Ectodermal cell (in vitro differentiated cells): ENCODE data around the gene U2AF2. TPM values are rescaled to one million over a fixed set of nuclear protein-coding genes. Genes with fewer than 3 reads are reported as not detected.

ENCODE experiments used
- H3K27ac ChIP-seq: 2 replicates; pipeline ENCODE4 v1.7.0; 2013; ENCODE audit warnings: mild to moderate bottlenecking, low read depth, low read length; ENCODE audit not compliant: insufficient read depth, poor library complexity, severe bottlenecking
- H3K27me3 ChIP-seq: 2 replicates; pipeline ENCODE4 v1.7.0; 2013; ENCODE audit warnings: mild to moderate bottlenecking, low read length; ENCODE audit not compliant: insufficient read depth, control insufficient read depth, poor library complexity, severe bottlenecking
- H3K36me3 ChIP-seq: one replicate; pipeline ENCODE4 v1.7.0; 2013; ENCODE audit warnings: low read length; ENCODE audit not compliant: control insufficient read depth, insufficient read depth
- H3K4me1 ChIP-seq: one replicate; pipeline ENCODE4 v1.7.0; 2013; ENCODE audit warnings: low read length; ENCODE audit not compliant: control insufficient read depth, insufficient read depth
- H3K4me3 ChIP-seq: 2 replicates; pipeline ENCODE4 v1.7.0; 2013; ENCODE audit warnings: low read depth, low read length, control low read depth; ENCODE audit not compliant: insufficient read depth
- H3K9me3 ChIP-seq: 2 replicates; pipeline ENCODE4 v1.7.0; 2013; ENCODE audit warnings: mild to moderate bottlenecking, low read length, moderate library complexity; ENCODE audit not compliant: control insufficient read depth
- WGBS, 2 experiments: methylation state at CpG; one replicate each; pipeline ENCODE4 v1.1.7; 2013; ENCODE audit warnings: missing lambda C conversion rate in 2 of 2; 5-methylcytosine and 5-hydroxymethylcytosine counted together
- polyA plus RNA-seq, 4 experiments: library from polyadenylated mRNA; stranded (reverse); fragments of 50-300 nt; gene quantifications; one replicate each; pipeline ENCODE4 v1.2.3, GENCODE V29; 2013

The U2AF2 gene
- polyA plus RNA-seq (2013, experiment 1 of 4): 300 TPM
- polyA plus RNA-seq (2013, experiment 2 of 4): 239 TPM
- polyA plus RNA-seq (2013, experiment 3 of 4): 197 TPM
- polyA plus RNA-seq (2013, experiment 4 of 4): 204 TPM

DNA sequence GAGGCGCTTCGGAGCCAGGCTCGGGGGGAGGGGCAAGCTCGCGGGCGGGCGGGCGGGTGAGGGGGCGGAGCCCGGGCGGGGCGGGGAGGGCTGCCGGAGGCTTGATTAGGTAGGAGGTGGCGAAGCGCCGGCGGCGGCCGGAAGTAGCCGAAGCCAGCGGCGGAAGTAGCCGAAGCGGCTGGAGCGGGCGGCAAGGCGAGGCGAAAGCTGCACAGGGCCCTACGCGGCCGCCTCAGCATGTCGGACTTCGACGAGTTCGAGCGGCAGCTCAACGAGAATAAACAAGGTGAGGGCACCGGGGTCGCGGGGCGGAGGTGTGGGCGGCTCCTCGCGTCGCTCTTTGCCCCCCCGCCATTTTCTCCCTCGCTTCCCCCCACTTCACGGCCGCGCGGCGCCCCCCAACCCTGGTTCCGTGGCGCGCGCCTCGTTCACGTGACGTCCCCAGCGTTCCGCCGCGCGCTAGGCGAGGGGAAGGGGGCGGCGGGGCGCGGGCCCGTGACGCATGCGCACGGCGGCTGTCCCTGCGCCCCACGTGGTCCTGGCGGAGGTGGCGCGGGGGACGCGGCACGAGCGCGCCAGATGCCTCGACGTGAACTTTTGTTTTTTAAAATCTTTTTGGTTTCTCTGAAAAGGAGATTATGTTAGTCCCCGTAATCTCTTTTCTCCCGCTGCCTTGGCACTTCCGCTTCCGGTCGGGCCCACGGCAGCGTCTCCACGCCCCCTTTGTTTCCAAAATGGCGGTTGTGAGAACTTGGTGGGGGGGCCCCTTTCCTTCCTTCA lies at the start of gene U2AF2:
U2AF2 (plus strand) TSS at position 168 of the 780 bp plus-strand sequence; CDS start at position 238, 70 bp downstream.
- Histone ChIP-seq H3K4me3 (peak within 1 kb of the TSS; percentile 99), H3K27ac (peak within 1 kb of the TSS; percentile 99), H3K9me3 (no peaks in the 10 kb centered on the region), H3K4me1 (peaks cover 14% of the 10 kb centered on the region), H3K36me3 (peaks cover 4% of the 10 kb centered on the region), H3K27me3 (no peaks in the 10 kb centered on the region)
- 0% methylated on average over 95 of the region's 95 CpGs for WGBS, 2 experiments

DNA sequence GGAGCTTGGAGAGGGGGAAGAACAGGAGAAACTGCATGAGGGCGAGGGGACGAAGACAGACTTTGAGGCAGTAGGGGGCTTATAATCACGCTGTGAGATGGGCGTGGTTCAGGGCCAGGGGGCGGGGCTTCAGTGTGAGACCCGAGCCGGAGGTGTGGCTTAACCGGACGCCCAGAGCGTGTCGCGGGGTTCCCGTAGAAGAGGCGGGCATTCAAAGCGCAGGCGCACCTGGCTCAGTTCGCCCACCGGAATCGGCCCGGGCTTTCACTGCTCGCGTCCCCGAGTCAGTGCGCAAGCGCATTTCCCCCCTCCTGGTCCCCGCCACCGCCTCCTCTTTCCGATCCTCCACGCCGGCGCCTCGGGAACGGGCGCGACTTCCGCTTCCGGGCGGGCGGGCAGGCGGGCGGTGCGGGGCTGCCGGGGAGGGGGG lies 49.6 kb upstream of the U2AF2 start:
- WGBS, 2 experiments: 0% methylated on average over 43 of the region's 43 CpGs
- H3K27me3 ChIP-seq: no peaks in the 10 kb centered on the region
- peak overlapping the region; percentile 97 for H3K27ac ChIP-seq
- peaks cover 9% of the 10 kb centered on the region for H3K4me1 ChIP-seq
- no peaks in the 10 kb centered on the region for H3K9me3 ChIP-seq
- peak overlapping the region; percentile 87 for H3K4me3 ChIP-seq
- peaks cover 6% of the 10 kb centered on the region for H3K36me3 ChIP-seq

DNA sequence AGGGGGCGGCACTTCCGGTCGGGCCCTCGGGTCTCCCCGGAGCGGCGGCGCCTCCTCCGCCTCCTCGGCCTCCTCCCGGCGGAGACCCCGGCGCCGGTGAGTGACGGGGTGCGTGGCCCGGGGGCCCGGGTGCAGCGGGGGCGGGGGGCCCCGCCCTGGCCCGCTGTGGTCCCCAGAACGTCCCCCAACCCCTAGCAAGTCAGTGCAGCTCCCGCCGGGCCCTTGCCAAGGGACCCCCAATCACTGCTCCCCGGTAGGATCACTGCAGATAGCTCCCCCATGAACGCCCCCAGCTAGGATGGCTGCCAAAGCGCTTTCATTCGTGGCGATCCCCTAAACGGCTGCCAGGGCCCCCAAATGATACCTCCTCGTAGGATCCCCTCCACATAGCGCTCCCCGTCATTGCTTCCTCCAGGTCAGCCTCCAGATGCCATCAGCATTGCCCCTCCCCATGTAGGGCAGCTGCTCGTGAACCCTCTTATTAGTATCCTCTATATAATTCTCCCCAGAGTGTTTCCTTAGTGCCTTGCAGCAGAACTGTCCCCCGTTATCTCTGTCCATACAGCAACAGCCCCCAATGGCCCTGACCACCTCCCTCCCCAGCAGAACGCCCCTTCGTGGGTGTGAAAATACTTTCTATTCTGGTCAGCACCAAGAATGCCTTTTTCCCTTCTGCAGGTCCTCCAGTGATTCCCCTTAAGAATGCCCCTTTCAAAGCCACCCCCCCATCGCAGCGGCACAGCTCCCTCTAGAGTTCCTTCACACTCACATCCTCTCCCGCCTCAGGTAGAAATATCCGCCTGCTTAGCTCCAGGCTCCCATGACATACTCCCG lies 49.0 kb upstream of the U2AF2 start, which contains the start of gene ZNF865:
ZNF865 (plus strand) TSS at position 11 of the 834 bp plus-strand sequence. CDS start 7,972 bp downstream, outside the sequence.
- Histone ChIP-seq H3K9me3 (no peaks in the 10 kb centered on the region), H3K27me3 (no peaks in the 10 kb centered on the region), H3K4me1 (peaks cover 8% of the 10 kb centered on the region), H3K36me3 (peaks cover 6% of the 10 kb centered on the region), H3K27ac (peak within 1 kb of the TSS; percentile 97), H3K4me3 (peak within 1 kb of the TSS; percentile 87)
- 1% methylated on average over 44 of the region's 44 CpGs for WGBS, 2 experiments

DNA sequence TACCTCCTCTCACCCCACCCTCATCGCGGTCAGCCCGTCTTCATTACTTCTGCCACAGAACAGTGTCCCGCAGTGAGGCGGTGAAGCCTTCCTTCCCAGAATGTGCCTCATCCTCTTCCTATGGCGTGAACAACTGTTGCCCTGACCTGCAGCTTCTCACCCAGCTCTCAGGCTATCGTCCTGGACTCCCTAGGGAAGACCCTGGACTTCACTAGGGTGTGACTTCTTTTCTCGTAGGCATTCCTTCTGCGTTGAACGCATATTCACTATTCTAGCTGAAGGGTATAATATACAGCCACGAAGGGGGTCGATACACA lies 48.4 kb upstream of the U2AF2 start:
- Histone ChIP-seq H3K4me3 (peak overlapping the region; percentile 87), H3K4me1 (peaks cover 6% of the 10 kb centered on the region), H3K9me3 (no peaks in the 10 kb centered on the region), H3K27ac (no peak overlapping the region), H3K27me3 (no peaks in the 10 kb centered on the region), H3K36me3 (peaks cover 6% of the 10 kb centered on the region)
- 35 to 41% methylated on average over 12 of the region's 12 CpGs for WGBS, 2 experiments

DNA sequence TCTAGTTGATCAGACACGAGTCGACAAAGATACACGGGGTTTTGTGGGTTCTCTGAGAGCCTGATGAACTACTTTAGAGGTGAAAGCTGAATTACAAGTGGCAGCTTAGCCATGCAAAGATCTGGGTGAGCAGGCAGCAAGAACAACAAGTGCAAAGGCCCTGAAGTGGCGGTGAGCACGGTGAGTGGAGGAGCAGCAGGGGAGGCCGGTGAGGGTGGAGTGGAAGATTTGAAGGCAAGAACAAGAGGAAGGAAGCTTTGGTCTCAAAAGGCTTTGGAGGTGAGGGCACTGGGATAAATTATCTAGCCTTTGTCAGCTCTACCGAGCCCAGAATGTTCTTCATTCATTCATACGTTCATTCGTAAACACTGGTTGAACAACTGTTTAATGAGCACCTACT lies 48.0 kb upstream of the U2AF2 start:
- Histone ChIP-seq H3K9me3 (no peaks in the 10 kb centered on the region), H3K36me3 (peaks cover 6% of the 10 kb centered on the region), H3K4me3 (peak overlapping the region; percentile 87), H3K27ac (no peak overlapping the region), H3K4me1 (peaks cover 6% of the 10 kb centered on the region), H3K27me3 (no peaks in the 10 kb centered on the region)
- 90 to 93% methylated on average over 9 of the region's 9 CpGs for WGBS, 2 experiments

DNA sequence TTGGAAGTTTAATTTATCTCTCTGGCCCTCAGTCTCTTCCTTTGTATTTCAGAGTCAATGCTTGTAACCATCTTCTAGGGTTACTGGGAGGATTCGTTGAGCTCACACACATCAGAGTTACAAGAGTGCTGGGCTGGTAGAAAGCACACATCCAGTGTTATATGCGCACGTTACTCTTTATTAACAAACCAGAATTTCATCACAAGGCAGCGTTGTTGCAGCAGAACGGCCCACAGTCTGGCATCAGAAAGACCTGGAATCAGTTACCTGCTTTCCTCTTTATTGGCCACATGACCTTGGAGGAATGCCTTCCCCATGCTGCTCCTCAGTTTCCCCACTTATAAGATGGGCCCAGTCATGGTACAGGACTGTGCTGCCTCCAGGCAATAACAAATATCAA lies 45.5 kb upstream of the U2AF2 start:
- Histone ChIP-seq H3K36me3 (peaks cover 11% of the 10 kb centered on the region), H3K9me3 (no peaks in the 10 kb centered on the region), H3K4me3 (no peak overlapping the region), H3K27me3 (no peaks in the 10 kb centered on the region), H3K27ac (no peak overlapping the region), H3K4me1 (peaks cover 6% of the 10 kb centered on the region)
- 95% methylated on average over 5 of the region's 5 CpGs for WGBS, 2 experiments

DNA sequence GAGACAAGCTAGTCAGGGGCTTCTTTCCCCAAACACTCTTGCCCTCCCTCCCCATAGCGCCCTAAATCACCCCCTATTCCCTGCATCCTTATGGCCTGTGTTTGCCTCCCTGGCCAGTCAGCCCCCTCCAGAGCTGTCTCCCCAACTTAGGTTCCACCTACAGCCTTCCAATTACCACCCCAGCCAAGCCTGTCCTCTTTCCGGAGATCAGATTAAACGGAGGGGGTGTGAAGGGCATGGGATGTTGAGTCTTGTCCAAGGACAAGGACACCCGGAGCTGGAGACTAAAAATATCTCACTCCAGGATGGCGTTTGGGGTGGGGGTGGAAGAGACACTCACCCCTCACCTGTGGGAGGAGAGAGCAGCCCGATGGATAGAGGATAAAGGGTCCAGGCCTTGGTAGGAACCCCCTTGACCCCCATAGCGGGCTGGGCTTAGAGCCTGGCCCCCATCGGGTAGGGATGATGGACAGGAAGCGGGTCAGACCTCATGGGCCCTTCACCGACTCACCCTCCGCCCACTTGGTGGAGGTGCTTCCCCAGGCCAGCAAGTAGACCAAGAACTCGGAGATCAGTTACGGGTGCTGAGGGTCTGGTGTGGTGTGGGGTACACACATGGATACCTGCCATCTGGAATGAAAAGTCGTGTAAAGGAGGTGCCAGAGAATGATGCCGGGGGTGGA lies 43.4 kb upstream of the U2AF2 start:
- no peaks in the 10 kb centered on the region for H3K27me3 ChIP-seq
- H3K9me3 ChIP-seq: no peaks in the 10 kb centered on the region
- 95 to 96% methylated on average over 15 of the region's 15 CpGs for WGBS, 2 experiments
- H3K36me3 ChIP-seq: peaks cover 16% of the 10 kb centered on the region
- no peak overlapping the region for H3K4me3 ChIP-seq
- H3K4me1 ChIP-seq: peaks cover 4% of the 10 kb centered on the region
- H3K27ac ChIP-seq: no peak overlapping the region

DNA sequence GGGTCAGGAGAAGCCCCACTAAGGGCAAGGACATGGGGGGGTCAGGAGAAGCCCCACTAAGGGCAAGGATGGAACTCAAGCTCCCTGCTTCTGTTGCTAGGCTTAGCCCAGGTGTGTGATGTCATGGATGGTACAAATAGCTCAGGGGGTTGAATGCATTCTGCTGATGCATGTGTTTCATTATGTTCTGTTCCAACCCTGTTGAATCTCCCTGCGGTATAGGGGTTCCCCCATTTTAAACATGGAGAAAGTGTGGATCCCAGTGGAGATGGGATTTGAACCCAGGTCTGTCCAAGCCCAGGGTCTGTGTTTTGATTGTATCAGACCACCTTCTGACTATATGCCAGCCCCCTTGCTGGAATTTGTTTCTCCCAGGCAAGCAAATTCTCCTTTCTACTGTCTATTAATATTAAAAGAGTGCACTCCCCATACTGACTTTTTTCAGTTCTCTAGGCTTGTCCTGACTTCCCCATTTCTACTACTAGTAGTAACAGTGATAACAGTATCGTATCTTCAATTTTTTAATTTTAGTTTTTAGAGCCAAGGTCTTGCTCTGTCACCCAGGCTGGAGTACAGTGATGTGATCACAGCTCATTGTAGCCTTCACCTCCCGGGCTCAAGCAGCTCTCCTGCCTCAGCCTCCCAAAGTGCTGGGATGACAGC lies 42.7 kb upstream of the U2AF2 start:
- H3K4me3 ChIP-seq: no peak overlapping the region
- H3K27ac ChIP-seq: no peak overlapping the region
- 96 to 98% methylated on average over 3 of the region's 3 CpGs for WGBS, 2 experiments
- H3K36me3 ChIP-seq: peaks cover 16% of the 10 kb centered on the region
- no peaks in the 10 kb centered on the region for H3K4me1 ChIP-seq
- H3K9me3 ChIP-seq: no peaks in the 10 kb centered on the region
- H3K27me3 ChIP-seq: no peaks in the 10 kb centered on the region

DNA sequence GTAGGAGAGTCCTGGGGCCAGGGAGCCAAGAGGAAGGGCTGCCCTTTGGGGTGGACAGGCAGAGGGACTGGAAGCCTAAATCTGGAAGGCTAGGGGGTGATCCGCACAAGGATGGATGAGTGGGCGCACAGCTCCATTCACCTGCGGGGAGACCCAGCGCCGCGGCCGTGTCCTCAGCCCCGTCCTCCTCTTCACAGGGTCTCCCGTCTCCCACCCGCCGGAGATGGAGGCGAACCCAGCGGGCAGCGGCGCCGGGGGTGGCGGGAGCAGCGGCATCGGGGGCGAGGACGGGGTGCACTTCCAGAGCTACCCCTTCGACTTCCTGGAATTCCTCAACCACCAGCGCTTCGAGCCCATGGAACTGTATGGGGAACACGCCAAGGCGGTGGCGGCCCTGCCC lies 41.4 kb upstream of the U2AF2 start:
- Histone ChIP-seq H3K36me3 (peaks cover 20% of the 10 kb centered on the region), H3K27me3 (no peaks in the 10 kb centered on the region), H3K4me1 (no peaks in the 10 kb centered on the region), H3K27ac (no peak overlapping the region), H3K9me3 (no peaks in the 10 kb centered on the region), H3K4me3 (no peak overlapping the region)
- 96 to 97% methylated on average over 27 of the region's 27 CpGs for WGBS, 2 experiments
